Endothelial cell of umbilical vein (primary cell): ENCODE data around the gene HP1BP3.

ENCODE experiments used
- CTCF ChIP-seq, 2 donors: IDR thresholded peaks; 1 replicate in 1 of 2; 2 replicates in 1 of 2; pipeline ENCODE4 v1.5.1; 2011; ENCODE audit warnings: low read length in 2 of 2, mild to moderate bottlenecking in 2 of 2, moderate library complexity in 2 of 2, control low read depth in 1 of 2, inconsistent platforms in 1 of 2, low read depth in 1 of 2; ENCODE audit not compliant: insufficient read depth in 1 of 2; ENCODE audit errors: extremely low read depth in 1 of 2
- MAX ChIP-seq: IDR thresholded peaks from 2 replicates; pipeline ENCODE4 v1.6.1; 2011; ENCODE audit not compliant: insufficient read depth, insufficient read length
- POLR2A ChIP-seq: IDR thresholded peaks from 2 replicates; pipeline ENCODE4 v1.6.1; 2012; ENCODE audit warnings: low read depth, mild to moderate bottlenecking, control low read depth, low read length
- POLR2AphosphoS5 ChIP-seq: IDR thresholded peaks from 2 replicates; pipeline ENCODE4 v1.6.1; 2012; ENCODE audit warnings: low read depth, mild to moderate bottlenecking, control low read depth, low read length, moderate library complexity; ENCODE audit not compliant: insufficient read depth

GRCh38 chr1:20725189-20726117 lies 61.7 kb downstream of the HP1BP3 start:
- TF ChIP-seq POLR2A: no peak
- no peak for TF ChIP-seq CTCF (IDR thresholded peaks at IDR 0.05; ENCODE audit: extremely low read depth in 1 of 2, insufficient read depth in 1 of 2, low read depth in 1 of 2, low read length in 2 of 2)
- peak; percentile 71 for TF ChIP-seq MAX
- TF ChIP-seq POLR2AphosphoS5: peak; percentile 14
